Right cardiac atrium (tissue), 5 donors: Measurements from ENCODE around the gene RAPGEF5. TPM values are rescaled to one million over a fixed set of nuclear protein-coding genes. Genes with fewer than 3 reads are reported as not detected.

Source experiments
- ATAC-seq, 2 donors: fragments of 200-7000 bp; cut with Tn5 transposase; one replicate each; pipeline versions ENCODE4 v1.8.0 to v1.9.1; 2020; ENCODE audit warnings: moderate library complexity in 2 of 2, mild to moderate bottlenecking in 1 of 2
- DNase-seq, 3 donors: peaks; one replicate each; pipeline ENCODE4 v3.0.0-alpha.2; 2020
- H3K27ac ChIP-seq: one replicate; pipeline ENCODE4 v1.5.1; 2013; ENCODE audit warnings: mild to moderate bottlenecking, low read length, control low read depth, moderate library complexity
- H3K27me3 ChIP-seq: one replicate; pipeline ENCODE4 v1.6.1; 2013; ENCODE audit not compliant: control insufficient read depth, insufficient read depth
- H3K4me1 ChIP-seq: one replicate; pipeline ENCODE4 v1.6.1; 2013; ENCODE audit warnings: low read length; ENCODE audit not compliant: control insufficient read depth, insufficient read depth
- H3K4me3 ChIP-seq: one replicate; pipeline ENCODE4 v1.5.1; 2013; ENCODE audit warnings: low read length, control low read depth
- H3K9me3 ChIP-seq: one replicate; pipeline ENCODE4 v1.6.1; 2013; ENCODE audit warnings: low read length; ENCODE audit not compliant: control insufficient read depth
- WGBS: extraction: QIAGEN DNeasy Blood & Tissue Kit; methylation state at CpG from one replicate; pipeline ENCODE4 v1.1.7; 2013; 5-methylcytosine and 5-hydroxymethylcytosine counted together
- intact Hi-C, 4 donors: fragments of 100-400 bp; cut with DNase I; formaldehyde crosslinking; loops; one replicate each; pipeline versions ENCODE4 v1.11.0 to v1.14.0; 2022 to 2023
- polyA plus RNA-seq: library from polyadenylated mRNA; stranded (reverse); fragments of 200-250 nt; gene quantifications from one replicate; pipeline ENCODE4 v1.2.3, GENCODE V29; 2013
- total RNA-seq, 4 donors: library from RNA; stranded (reverse); fragmentation: NEBNext Ultra II Directional; extraction: Animal tissue kit (Norgen Biotek cat#: 25700); gene quantifications; one replicate each; pipeline ENCODE4 v1.2.1, GENCODE V29; 2021
- donor health status: healthy with polysubstance abuse.
- donor health status: DM: no; HTN: yes; CAD: no.
- donor health status: DM: no; HTN: no; CAD: no.
- donor health status: DM: no; HTN: yes; CAD: no; lungs with severe emphysema.
- donor health status: DM: yes; HTN: yes; CAD: no.

The RAPGEF5 gene
- total and polyA plus RNA-seq, 5 donors = 8.7 to 30.8 (median 27.2) TPM

- 35% methylated on average over 2 of the region's 2 CpGs for whole genome bisulfite sequencing
- Histone ChIP-seq H3K4me3 (no peak overlapping the region), H3K4me1 (peaks cover 2% of the 10 kb centered on the region), H3K27me3 (no peaks in the 10 kb centered on the region), H3K27ac (peak overlapping the region; percentile 14), H3K9me3 (no peaks in the 10 kb centered on the region)
- ATAC-seq (peak; percentile 41 to 76), DNase-seq (no peak)
- intact Hi-C loops = no loop called here
Measured at GRCh38 chr7:22377703-22378102, 20.7 kb upstream of the RAPGEF5 start.

GRCh38 chr7:22375359-22376048 lies 18.6 kb upstream of the RAPGEF5 start:
- ATAC-seq (no peak), DNase-seq (no peak)
- Histone ChIP-seq H3K27ac (no peak overlapping the region), H3K27me3 (no peaks in the 10 kb centered on the region), H3K4me3 (no peak overlapping the region), H3K9me3 (no peaks in the 10 kb centered on the region), H3K4me1 (peaks cover 2% of the 10 kb centered on the region)
- WGBS = 84% methylated on average over 2 of the region's 2 CpGs
- intact Hi-C loops = no loop called here

DNA sequence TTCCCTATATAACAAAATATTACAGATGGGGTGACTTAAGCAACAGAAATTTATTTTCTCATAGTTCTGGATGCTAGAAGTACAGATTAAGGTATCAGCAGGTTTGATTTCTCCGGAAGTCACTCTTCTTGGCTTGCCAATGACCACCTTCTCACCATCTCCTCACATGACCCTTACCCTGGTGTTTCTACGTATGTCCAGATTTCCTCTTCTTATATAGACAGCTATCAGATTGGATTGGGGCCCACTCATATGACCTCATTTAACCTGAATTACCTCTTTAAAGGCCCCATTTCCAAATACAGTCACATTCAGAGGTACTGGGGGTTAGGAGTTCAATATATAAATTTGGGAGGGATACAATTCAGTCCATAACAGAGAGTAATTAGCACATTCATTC lies 17.0 kb upstream of the RAPGEF5 start:
- intact Hi-C loops = no loop called here
- ATAC-seq = no peak
- H3K4me3 ChIP-seq = no peak overlapping the region
- WGBS = 68% methylated on average over 2 of the region's 2 CpGs
- DNase-seq = no peak
- peaks cover 2% of the 10 kb centered on the region for H3K4me1 ChIP-seq
- H3K27me3 ChIP-seq = no peaks in the 10 kb centered on the region
- H3K27ac ChIP-seq = no peak overlapping the region
- no peaks in the 10 kb centered on the region for H3K9me3 ChIP-seq

- no peak overlapping the region for H3K4me3 ChIP-seq
- no peaks in the 10 kb centered on the region for H3K4me1 ChIP-seq
- intact Hi-C loops = no loop called here
- H3K27me3 ChIP-seq = no peaks in the 10 kb centered on the region
- no peak for DNase-seq
- no peak for ATAC-seq
- no peaks in the 10 kb centered on the region for H3K9me3 ChIP-seq
- WGBS = 47% methylated on average over 3 of the region's 3 CpGs
- H3K27ac ChIP-seq = no peak overlapping the region
Measured at GRCh38 chr7:22373388-22373787, 16.4 kb upstream of the RAPGEF5 start.

DNA sequence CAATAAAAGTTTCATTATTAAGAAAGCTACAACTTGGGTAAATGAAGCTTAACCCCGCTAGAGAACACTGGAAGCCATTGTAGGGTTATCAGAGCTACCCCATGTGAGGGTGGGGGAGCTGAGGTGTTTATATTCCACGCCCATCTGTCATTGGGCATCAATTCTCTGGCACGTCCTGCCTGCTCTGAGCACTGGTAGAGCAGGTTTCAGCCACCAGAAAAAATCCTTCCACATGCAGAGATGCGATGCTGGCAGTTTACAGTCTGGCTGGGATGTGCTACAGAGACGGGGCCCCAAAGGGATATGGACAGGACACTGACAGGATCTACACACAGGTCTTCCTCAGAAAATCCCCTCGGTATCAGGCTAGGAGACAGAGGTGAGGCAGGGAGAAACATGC lies 15.9 kb upstream of the RAPGEF5 start:
- ATAC-seq = no peak
- H3K27ac ChIP-seq = no peak overlapping the region
- intact Hi-C loops = no loop called here
- no peaks in the 10 kb centered on the region for H3K4me1 ChIP-seq
- H3K9me3 ChIP-seq = no peaks in the 10 kb centered on the region
- no peak overlapping the region for H3K4me3 ChIP-seq
- 79% methylated on average over 6 of the region's 6 CpGs for WGBS
- no peaks in the 10 kb centered on the region for H3K27me3 ChIP-seq
- DNase-seq = no peak

DNA sequence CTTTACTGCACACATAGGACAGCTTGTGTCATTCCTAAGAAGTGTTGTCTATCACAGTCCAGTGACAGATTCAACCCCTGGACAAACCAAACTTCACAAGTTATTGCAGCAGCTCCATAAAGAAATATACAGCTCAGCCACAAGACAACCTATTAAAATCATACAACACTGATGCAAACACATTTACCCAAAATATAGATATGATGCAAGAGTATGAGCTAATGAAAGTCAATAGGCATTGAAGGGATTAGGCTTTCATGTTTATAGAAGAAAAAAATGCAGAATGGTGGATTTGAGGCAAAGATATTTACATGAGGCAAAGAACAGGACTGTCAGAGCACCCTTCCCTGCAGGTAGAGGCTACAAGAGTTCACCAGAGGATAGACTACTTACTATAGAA lies 14.9 kb upstream of the RAPGEF5 start:
- intact Hi-C loops = no loop called here
- no peak for ATAC-seq
- H3K4me3 ChIP-seq = no peak overlapping the region

DNA sequence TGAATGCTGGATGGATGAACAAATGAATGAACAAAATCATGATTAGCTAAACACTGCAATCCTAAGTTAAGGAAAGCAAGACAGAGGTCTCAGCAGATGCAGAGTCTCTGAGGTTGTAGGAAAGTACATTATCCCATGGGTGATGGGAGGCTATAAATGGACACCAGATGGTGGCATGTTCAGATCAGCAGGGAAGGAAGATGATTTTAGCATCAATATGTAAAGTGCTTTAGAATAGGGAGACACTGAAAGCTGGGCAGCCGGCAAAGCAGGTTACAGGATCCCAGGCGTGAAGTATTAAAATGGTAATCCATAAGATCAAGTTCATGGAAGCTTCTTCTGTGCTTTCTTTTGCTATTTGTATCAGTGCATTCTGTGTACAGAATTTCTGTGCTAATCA lies 7.9 kb upstream of the RAPGEF5 start:
- intact Hi-C loops = no loop called here
- ATAC-seq = no peak
- Histone ChIP-seq H3K4me1 (no peaks in the 10 kb centered on the region), H3K27me3 (no peaks in the 10 kb centered on the region), H3K27ac (no peak overlapping the region), H3K4me3 (no peak overlapping the region), H3K9me3 (no peaks in the 10 kb centered on the region)
- 96% methylated on average over 2 of the region's 2 CpGs for WGBS
- DNase-seq = no peak

More for the DNA sequence above, 14.9 kb upstream of the RAPGEF5 start:
- no peak overlapping the region for H3K27ac ChIP-seq
- no peaks in the 10 kb centered on the region for H3K9me3 ChIP-seq
- no peaks in the 10 kb centered on the region for H3K4me1 ChIP-seq
- no peaks in the 10 kb centered on the region for H3K27me3 ChIP-seq
- no peak for DNase-seq

- ATAC-seq (no peak), DNase-seq (no peak)
- intact Hi-C loops = no loop called here
- WGBS = 85% methylated on average over 4 of the region's 4 CpGs
- Histone ChIP-seq H3K27ac (no peak overlapping the region), H3K4me3 (no peak overlapping the region), H3K4me1 (no peaks in the 10 kb centered on the region), H3K27me3 (no peaks in the 10 kb centered on the region), H3K9me3 (no peaks in the 10 kb centered on the region)
Measured at GRCh38 chr7:22363756-22364422, 6.9 kb upstream of the RAPGEF5 start.

DNA sequence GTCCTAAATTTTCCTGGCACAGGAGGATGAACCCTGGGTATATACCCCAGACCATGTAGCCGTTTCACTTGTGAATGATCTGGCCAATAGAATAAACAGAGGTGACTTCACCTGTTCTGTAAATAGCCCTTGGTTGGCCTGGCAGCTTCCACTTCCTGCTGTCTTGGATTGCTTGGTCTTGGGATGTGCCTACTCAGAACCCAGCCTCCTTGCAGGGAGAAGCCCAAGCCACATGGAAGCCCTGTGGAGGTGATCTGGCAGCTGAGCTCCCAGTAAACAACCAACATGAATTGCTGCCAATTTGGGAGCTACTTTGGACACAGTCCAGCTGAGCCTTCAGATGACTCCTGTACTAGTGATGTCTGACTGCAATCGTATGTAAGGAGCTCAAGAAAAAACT lies 4.8 kb upstream of the RAPGEF5 start:
- DNase-seq = no peak
- H3K27ac ChIP-seq = no peak overlapping the region
- no peaks in the 10 kb centered on the region for H3K9me3 ChIP-seq
- WGBS = 65% methylated on average over 2 of the region's 2 CpGs
- H3K4me1 ChIP-seq = no peaks in the 10 kb centered on the region
- no peak overlapping the region for H3K4me3 ChIP-seq
- intact Hi-C loops = no loop called here
- H3K27me3 ChIP-seq = no peaks in the 10 kb centered on the region
- ATAC-seq = peak in 1 of 2 donors; percentile 20

- Histone ChIP-seq H3K4me3 (no peak overlapping the region), H3K4me1 (no peaks in the 10 kb centered on the region), H3K27me3 (no peaks in the 10 kb centered on the region), H3K9me3 (no peaks in the 10 kb centered on the region), H3K27ac (no peak overlapping the region)
- no peak for DNase-seq
- 91% methylated on average over 6 of the region's 6 CpGs for WGBS
- intact Hi-C loops = no loop called here
- ATAC-seq = no peak
Measured at GRCh38 chr7:22361320-22361719, 4.4 kb upstream of the RAPGEF5 start.

GRCh38 chr7:22358820-22359697 lies 2.1 kb upstream of the RAPGEF5 start:
- WGBS = 87% methylated on average over 8 of the region's 8 CpGs
- intact Hi-C loops = loop anchor here in 1 of 4 donors (10.0 kb wide), 1 partner anchor 86 kb away; no protein-coding TSS in a partner anchor
- H3K9me3 ChIP-seq = no peaks in the 10 kb centered on the region

More at GRCh38 chr7:22358820-22359697, 2.1 kb upstream of the RAPGEF5 start:
- Histone ChIP-seq H3K27ac (no peak overlapping the region), H3K4me1 (no peaks in the 10 kb centered on the region), H3K27me3 (no peaks in the 10 kb centered on the region), H3K4me3 (no peak overlapping the region)
- ATAC-seq (no peak), DNase-seq (no peak)
